B cell (primary cell): ENCODE measurements around the gene PAPPA. TPM values are rescaled to one million over a fixed set of nuclear protein-coding genes. Genes with fewer than 3 reads are reported as not detected.

ENCODE experiments used
- ATAC-seq: fragments of 200-7000 bp; cut with Tn5 transposase; one replicate; pipeline ENCODE4 v1.10.0; 2021; ENCODE audit warnings: low read depth, mild to moderate bottlenecking, moderate number of reproducible peaks, moderate library complexity
- CTCF ChIA-PET: fragments of 350-600 bp; sonication (Branson Sonifier 250); formaldehyde crosslinking; loops from one replicate; lab custom pipeline; 2021; ENCODE audit warnings: antibody characterized with exemption, inconsistent platforms; lab: Charles Lee
- POLR2A ChIA-PET: fragments of 350-600 bp; sonication (Branson Sonifier 250); formaldehyde crosslinking; loops from one replicate; lab custom pipeline; 2021; ENCODE audit warnings: antibody characterized with exemption; lab: Charles Lee
- DNase-seq: peaks from one replicate; pipeline ENCODE4 v3.0.0; 2013
- H2AFZ ChIP-seq: 2 replicates; pipeline ENCODE4 v1.6.1; 2012; ENCODE audit warnings: mild to moderate bottlenecking, low read depth, low read length; ENCODE audit not compliant: insufficient read depth, poor library complexity, severe bottlenecking
- H3K27ac ChIP-seq, 2 donors: 1 replicate in 1 of 2; 2 replicates in 1 of 2; pipeline ENCODE4 v1.5.1; 2012 to 2013; ENCODE audit warnings: low read length in 2 of 2, mild to moderate bottlenecking in 2 of 2, moderate library complexity in 1 of 2
- H3K27me3 ChIP-seq, 4 experiments: fragments of 200-600 bp in 1 of 4; sonication (generic) in 1 of 4; replicated peaks in 1 of 4; 1 replicate in 2 of 4; 2 replicates in 2 of 4; pipeline versions ENCODE4 v1.6.1 to v1.7.0; 2013 to 2016; ENCODE audit warnings: low read length in 3 of 4, mild to moderate bottlenecking in 2 of 4, mixed read lengths in 1 of 4, moderate library complexity in 1 of 4; ENCODE audit not compliant: insufficient read depth in 4 of 4, control insufficient read depth in 3 of 4; ENCODE audit errors: control extremely low read depth in 1 of 4
- H3K36me3 ChIP-seq, 2 experiments: replicated peaks in 1 of 2; 1 replicate in 1 of 2; 2 replicates in 1 of 2; pipeline versions ENCODE4 v1.6.1 to v1.7.1; 2013; ENCODE audit warnings: low read length in 1 of 2; ENCODE audit not compliant: insufficient read depth in 2 of 2, control insufficient read depth in 1 of 2; ENCODE audit errors: control extremely low read depth in 1 of 2, extremely low read depth in 1 of 2
- H3K4me1 ChIP-seq, 2 donors: fragments of 200-600 bp in 1 of 2; sonication (generic) in 1 of 2; 1 replicate in 1 of 2; 2 replicates in 1 of 2; pipeline versions ENCODE4 v1.5.1 to v1.6.1; 2013 to 2017; ENCODE audit warnings: low read length in 2 of 2; ENCODE audit not compliant: control insufficient read depth in 2 of 2, insufficient read depth in 2 of 2
- H3K4me2 ChIP-seq: replicated peaks from 2 replicates; pipeline ENCODE3; 2012; ENCODE audit warnings: mild to moderate bottlenecking, low read depth, low read length; ENCODE audit not compliant: poor library complexity, severe bottlenecking
- H3K4me3 ChIP-seq, 5 experiments: fragments of 200-600 bp in 1 of 5; sonication (generic) in 1 of 5; 1 replicate in 3 of 5; 2 replicates in 2 of 5; pipeline versions ENCODE4 v1.5.1 to v1.7.0; 2011 to 2016; ENCODE audit warnings: low read length in 4 of 5, mild to moderate bottlenecking in 4 of 5, low read depth in 2 of 5, control low read depth in 1 of 5, moderate library complexity in 1 of 5; ENCODE audit not compliant: insufficient read depth in 1 of 5; ENCODE audit errors: control extremely low read depth in 1 of 5, extremely low read depth in 1 of 5
- H3K79me2 ChIP-seq: fragments of 200-600 bp; sonication (generic); one replicate; pipeline ENCODE4 v1.6.0; 2016; ENCODE audit warnings: low read length; ENCODE audit not compliant: control insufficient read depth, insufficient read depth
- H3K9ac ChIP-seq: fragments of 200-600 bp; sonication (generic); 2 replicates; pipeline ENCODE4 v1.6.1; 2017; ENCODE audit warnings: mild to moderate bottlenecking, low read length, moderate library complexity
- H3K9me3 ChIP-seq, 3 donors: one replicate each; pipeline versions ENCODE4 v1.6.1 to v1.7.1; 2013; ENCODE audit warnings: low read length in 2 of 3; ENCODE audit not compliant: control insufficient read depth in 2 of 3, insufficient read depth in 1 of 3; ENCODE audit errors: control extremely low read depth in 1 of 3
- H4K20me1 ChIP-seq: 2 replicates; pipeline ENCODE4 v1.6.0; 2012; ENCODE audit warnings: mild to moderate bottlenecking, low read length; ENCODE audit not compliant: insufficient read depth, control insufficient read depth, poor library complexity, severe bottlenecking
- H3K27ac Mint-ChIP-seq: one replicate; pipeline ENCODE4 v1.8.0; 2021; ENCODE audit warnings: mixed read lengths
- H3K27me3 Mint-ChIP-seq: one replicate; pipeline ENCODE4 v1.8.0; 2021; ENCODE audit warnings: mixed read lengths
- H3K4me1 Mint-ChIP-seq: one replicate; pipeline ENCODE4 v1.8.0; 2021; ENCODE audit warnings: mixed read lengths
- H3K4me3 Mint-ChIP-seq: one replicate; pipeline ENCODE4 v1.8.0; 2021; ENCODE audit warnings: mixed read lengths
- H3K9me3 Mint-ChIP-seq: one replicate; pipeline ENCODE4 v1.8.0; 2022; ENCODE audit warnings: mixed read lengths; ENCODE audit not compliant: insufficient read depth
- CTCF ChIP-seq: fragments of 200-600 bp; IDR thresholded peaks from one replicate; pipeline ENCODE4 v1.8.0; 2022; ENCODE audit warnings: antibody characterized with exemption, mild to moderate bottlenecking
- EZH2 ChIP-seq: IDR thresholded peaks from 2 replicates; pipeline ENCODE4 v1.6.1; 2012; ENCODE audit warnings: borderline replicate concordance, low read depth, mild to moderate bottlenecking, moderate library complexity, low read length; ENCODE audit not compliant: insufficient read depth, poor library complexity, severe bottlenecking
- WGBS: methylation state at CpG from one replicate; pipeline ENCODE4 v1.1.5; 2013; ENCODE audit warnings: missing lambda C conversion rate; ENCODE audit not compliant: insufficient coverage; 5-methylcytosine and 5-hydroxymethylcytosine counted together
- intact Hi-C: fragments of 100-400 bp; cut with micrococcal nuclease; formaldehyde crosslinking; loops from one replicate; pipeline ENCODE4 v1.10.0; 2022
- polyA plus RNA-seq: library from polyadenylated mRNA; depleted of rRNA; stranded (reverse); fragments of >200 nt; gene quantifications from 2 replicates; pipeline ENCODE4 v1.2.3, GENCODE V29; 2012
- total RNA-seq, 2 donors: library from RNA; stranded (reverse); fragments of 120-200 nt in 1 of 2; gene quantifications; 1 replicate in 1 of 2; 2 replicates in 1 of 2; pipeline versions ENCODE4 v1.2.3 to v1.2.4, GENCODE V29; 2013 to 2022

PAPPA gene
- total and polyA plus RNA-seq, 2 donors (not counting 1 experiment from before 2014, with no cell fraction given) = not detected

- H3K27me3 ChIP-seq = no peaks in the 10 kb centered on the region
- Mint-ChIP-seq H3K4me1 (no peaks in the 10 kb centered on the region), H3K27me3 (no peaks in the 10 kb centered on the region), H3K9me3 (no peaks in the 10 kb centered on the region), H3K27ac (no peak overlapping the region), H3K4me3 (no peak overlapping the region)
- no peaks in the 10 kb centered on the region for H3K4me1 ChIP-seq
- no peak overlapping the region for H3K9ac ChIP-seq
- no peaks in the 10 kb centered on the region for H3K36me3 ChIP-seq
- TF ChIP-seq EZH2 (no peak), CTCF (no peak)
- H2AFZ ChIP-seq = no peak overlapping the region
- no peaks in the 10 kb centered on the region for H3K79me2 ChIP-seq
- ATAC-seq (no peak), DNase-seq (no peak)
- no peaks in the 10 kb centered on the region for H4K20me1 ChIP-seq
- ChIA-PET POLR2A (no interaction called here), CTCF (no interaction called here)
- intact Hi-C loops = no loop called here
- H3K27ac ChIP-seq = no peak overlapping the region
- H3K9me3 ChIP-seq = peaks cover 0 to 3% (median 0%) of the 10 kb centered on the region in 3 donors
- H3K4me2 ChIP-seq = no peak overlapping the region
- H3K4me3 ChIP-seq = no peak overlapping the region
- WGBS = 96% methylated on average over 9 of the region's 9 CpGs
Observed at GRCh38 chr9:116368680-116369079, 215.1 kb downstream of the PAPPA start.

- no peak overlapping the region for H3K4me3 ChIP-seq
- ChIA-PET CTCF (no interaction called here), POLR2A (no interaction called here)
- no peak overlapping the region for H3K27ac Mint-ChIP-seq
- H3K4me1 ChIP-seq = no peaks in the 10 kb centered on the region
- H3K9me3 Mint-ChIP-seq = no peaks in the 10 kb centered on the region
- H2AFZ ChIP-seq = no peak overlapping the region
- no peak overlapping the region for H3K4me3 Mint-ChIP-seq
- intact Hi-C loops = no loop called here
- H3K27me3 ChIP-seq = no peaks in the 10 kb centered on the region
- no peaks in the 10 kb centered on the region for H3K79me2 ChIP-seq
- H3K4me2 ChIP-seq = no peak overlapping the region
- H3K4me1 Mint-ChIP-seq = no peaks in the 10 kb centered on the region
- ATAC-seq = no peak
- no peaks in the 10 kb centered on the region for H4K20me1 ChIP-seq
- no peak for TF ChIP-seq EZH2
- TF ChIP-seq CTCF = no peak
- no peak overlapping the region for H3K9ac ChIP-seq
- H3K36me3 ChIP-seq = no peaks in the 10 kb centered on the region
- WGBS = 65% methylated on average over 3 of the region's 5 CpGs
- no peak for DNase-seq
- peaks cover 0 to 3% (median 0%) of the 10 kb centered on the region in 3 donors for H3K9me3 ChIP-seq
- no peak overlapping the region for H3K27ac ChIP-seq
- H3K27me3 Mint-ChIP-seq = no peaks in the 10 kb centered on the region
Observed at GRCh38 chr9:116369706-116370105, 216.1 kb downstream of the PAPPA start.
